Stimulated activated CD4-positive, alpha-beta T cell treated with anti-CD3 and anti-CD28 coated beads, Interleukin-2, amount 100 ng/mL, for 24 hours (primary cell): ENCODE data around the gene DNAJC12.
"Not testable (repeated sequence)": the region's sequence is repeated elsewhere in the genome, so short reads cannot be mapped to it uniquely, and the experiment has no call there.

Experiments used
- DNase-seq, 2 donors: peaks; one replicate each; pipeline ENCODE4 v3.0.0-alpha.2; 2020

Gene DNAJC12

DNA sequence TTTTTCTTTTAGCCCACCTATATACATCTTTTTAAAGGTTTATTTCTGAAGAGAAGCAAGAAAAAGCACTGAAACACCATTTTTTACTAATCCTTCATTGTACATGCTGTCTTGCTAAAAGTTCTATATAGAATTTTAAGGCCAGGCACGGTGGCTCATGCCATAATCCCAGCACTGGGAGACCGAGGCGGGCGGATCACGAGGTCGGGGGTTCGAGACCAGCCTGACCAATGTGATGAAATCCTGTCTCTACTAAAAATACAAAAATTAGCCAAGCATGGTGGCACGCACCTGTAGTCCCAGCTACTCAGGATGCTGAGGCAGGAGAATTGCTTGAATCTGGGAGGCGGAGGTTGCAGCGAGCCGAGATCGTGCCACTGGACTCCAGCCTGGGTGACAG is 1.5 kb upstream of the DNAJC12 start:
- DNase-seq, result not testable (repeated sequence)

DNA sequence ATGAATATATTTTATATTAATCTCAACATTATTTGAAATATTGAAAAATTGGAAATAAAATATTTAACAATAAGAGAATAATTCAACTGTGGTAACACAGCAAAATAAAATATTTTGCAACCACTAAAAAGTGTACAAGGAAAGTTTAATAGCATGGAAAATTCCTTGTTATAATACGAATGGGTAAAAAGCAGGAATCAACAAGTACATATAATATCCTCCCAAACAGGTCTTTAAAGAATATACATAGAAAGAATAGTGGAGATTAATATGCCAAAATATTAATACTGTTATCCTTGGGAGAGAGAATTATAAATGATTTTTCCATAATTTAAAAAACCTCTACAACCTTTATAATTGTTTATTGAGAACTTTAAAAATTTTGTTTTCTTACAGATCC is 1.0 kb downstream of the DNAJC12 start:
- DNase-seq, result no peak

DNA sequence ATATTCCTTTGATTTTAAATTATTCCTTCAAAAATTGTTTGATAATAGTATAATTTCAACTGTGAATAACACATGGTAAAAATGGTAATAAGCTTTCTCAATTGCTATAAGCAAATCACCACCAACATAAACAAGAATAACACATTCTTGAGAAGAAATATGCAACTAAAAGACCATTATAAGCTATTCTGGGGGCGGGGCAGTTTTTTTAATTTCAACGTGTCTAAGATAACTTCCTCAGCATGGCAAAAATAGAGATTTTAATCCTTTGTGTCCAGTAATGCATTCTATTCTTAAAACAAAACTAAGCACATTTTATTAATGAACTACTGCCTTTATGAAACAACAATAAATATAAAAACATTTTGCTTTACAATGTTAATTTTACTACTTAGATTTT is 1.5 kb downstream of the DNAJC12 start:
- DNase-seq, result no peak

DNA sequence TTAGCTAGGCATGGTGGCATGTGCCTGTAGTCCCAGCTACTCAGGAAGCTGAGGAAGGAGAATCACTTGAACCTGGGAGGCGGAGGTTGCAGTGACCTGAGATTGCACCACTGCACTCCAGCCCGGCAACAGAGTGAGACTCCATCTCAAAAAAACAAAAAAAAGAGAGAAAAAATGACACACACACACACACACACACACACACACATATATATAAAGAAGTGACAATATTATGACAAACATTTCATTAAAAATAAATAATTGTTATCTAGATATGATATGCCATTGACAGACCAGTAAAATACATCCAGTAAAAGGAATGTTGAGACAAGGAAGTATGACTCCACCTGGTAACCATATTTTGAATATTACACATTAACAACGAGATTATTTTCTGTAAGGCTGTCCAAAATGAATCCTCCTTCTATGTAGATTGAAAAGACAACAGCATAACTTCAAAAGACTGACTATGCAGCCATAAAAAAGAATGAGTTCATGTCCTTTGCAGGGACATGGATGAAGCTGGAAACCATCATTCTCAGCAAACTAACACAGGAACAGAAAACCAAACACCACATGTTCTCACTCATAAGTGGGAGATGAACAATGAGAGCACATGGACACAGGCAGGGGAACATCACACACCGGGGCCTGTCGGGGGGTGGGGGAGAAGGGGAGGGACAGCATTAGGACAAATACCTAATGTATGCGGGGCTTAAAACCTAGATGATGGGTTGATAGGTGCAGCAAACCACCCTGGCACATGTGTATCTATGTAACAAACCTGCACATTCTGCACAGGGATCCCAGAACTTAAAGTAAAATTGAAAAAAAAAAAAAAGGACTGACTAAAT is 2.2 kb downstream of the DNAJC12 start:
- not testable (repeated sequence) for DNase-seq

DNA sequence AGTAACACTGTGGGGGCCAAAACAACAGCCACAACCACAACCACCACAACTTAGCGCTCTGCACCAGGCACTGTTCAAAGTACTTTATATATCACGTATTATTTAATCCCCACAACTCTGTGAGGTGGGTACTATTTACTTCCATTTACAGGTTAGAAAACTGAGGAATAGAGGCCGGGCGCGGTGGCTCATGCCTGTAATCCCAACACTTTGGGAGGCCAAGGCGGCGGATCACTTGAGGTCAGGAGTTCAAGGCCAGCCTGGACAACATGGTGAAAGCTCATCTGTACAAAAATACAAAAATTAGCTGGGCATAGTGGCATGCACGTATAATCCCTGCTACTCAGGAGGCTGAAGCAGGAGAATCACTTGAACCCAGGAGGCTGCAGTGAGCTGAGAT is 3.6 kb downstream of the DNAJC12 start:
- no peak for DNase-seq

DNA sequence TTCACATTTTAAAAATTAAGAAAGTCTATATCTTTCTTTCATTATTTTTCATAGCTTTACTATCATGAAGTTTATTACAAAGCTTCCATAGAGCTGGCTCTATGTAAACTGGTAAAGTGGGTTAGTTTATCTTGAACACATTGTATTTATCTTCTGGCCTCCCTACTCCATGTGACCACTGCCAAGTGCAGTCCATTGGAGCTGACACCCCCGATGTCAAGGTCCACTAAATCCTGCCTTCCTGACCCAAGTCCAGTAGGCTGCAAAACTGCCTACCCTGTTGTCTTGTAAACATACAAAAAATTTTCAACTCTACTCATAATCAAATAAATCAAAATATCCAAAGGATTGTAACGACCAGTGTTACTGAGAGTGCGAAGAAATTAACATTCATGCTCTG is 10.2 kb downstream of the DNAJC12 start:
- no peak for DNase-seq

DNA sequence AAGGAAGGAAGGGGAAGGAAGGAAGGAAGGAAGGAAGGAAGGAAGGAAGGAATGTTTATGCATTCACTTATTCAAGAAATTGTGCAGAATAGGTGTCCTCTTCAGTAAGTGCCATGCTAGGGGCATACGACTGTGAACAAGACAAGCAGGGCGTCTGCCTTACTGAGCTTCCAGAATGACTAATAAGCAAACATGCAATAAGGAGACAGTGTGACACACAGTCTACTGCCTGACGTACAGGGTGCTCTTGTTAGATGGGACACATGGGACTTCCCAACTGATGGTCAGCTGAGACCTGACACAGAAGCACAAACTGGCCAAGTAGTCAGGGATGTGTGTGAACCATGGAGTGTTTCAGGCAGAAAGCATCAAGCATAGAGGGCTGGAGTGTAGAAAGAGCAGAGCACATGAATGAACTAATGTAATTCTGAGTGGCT is 18.2 kb downstream of the DNAJC12 start:
- no peak for DNase-seq

DNA sequence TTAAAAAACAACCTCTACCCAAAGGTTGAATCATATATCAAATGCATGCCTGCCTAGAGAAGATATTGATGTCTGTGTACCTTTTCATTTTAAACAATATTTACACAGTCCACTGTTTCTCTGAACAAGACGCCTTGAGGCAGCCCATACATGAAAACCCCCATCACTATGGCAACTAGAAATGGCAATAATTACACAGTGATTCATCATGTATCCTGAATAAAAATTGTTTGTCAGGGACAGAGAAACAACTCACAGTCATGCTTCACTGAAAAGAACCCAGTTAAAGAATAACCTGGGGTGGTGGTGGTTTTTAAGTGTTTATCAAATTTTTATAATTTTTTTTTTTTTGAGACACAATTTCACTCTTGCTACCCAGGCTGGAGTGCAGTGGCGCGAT is 19.7 kb downstream of the DNAJC12 start:
- DNase-seq, result no peak

DNA sequence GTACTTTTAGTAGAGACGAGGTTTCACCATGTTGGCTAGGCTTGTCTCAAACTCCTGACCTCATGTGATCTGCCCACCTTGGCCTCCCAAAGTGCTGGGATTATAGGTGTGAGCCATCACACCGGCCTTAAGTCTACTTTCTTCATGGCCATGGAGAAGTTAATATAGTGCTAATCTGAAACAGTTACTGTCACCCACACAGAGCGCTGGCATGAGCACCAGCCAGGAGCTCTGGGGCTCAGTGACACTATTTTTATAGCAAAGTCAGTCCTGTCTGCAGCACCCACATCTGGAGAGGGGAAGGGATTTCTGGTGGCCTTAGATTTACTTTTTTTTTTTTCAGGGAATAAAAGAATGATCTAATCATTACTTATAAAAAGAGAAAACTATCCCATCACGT is 21.3 kb downstream of the DNAJC12 start:
- no peak for DNase-seq

DNA sequence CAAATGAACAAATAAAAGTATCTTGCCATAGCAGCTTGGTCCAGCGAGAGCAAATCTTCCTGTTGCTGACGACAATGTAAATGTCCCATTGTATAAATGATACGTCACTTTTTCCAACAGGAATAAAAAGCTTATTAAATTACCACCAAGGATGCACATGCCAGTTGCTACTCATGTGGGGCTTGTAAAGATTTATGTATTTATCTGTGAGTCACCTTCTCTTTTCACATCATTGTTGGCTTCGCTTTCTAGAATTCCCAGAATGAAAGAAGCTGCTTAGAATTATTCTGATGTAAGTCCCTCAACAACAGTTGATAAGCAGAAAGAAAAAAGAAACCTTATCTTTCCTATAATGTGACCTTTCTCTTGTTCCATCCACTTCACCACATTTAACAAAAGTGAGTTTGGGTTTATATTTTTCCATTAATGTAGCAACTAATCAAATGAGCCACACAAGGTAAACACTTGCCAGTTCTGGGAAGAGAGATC is 22.4 kb downstream of the DNAJC12 start:
- DNase-seq, result no peak

DNA sequence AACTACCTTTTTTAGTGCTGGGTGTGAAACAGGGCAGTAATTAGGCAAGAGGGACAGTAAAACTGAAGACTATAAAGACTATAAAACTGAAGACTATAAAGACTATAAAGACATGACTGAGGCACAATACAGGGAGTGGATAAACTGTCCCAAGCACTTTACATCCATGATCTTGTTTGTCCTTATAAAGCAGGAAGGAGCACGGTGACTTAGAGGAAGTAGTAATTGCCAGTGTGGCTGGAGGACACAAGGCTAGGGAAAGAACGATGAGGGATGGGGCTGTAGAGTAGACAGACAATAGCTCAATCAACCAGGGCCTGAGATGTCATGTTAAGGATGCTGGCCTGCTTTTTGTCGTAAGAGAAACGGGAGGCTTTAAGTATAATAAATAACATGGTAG is 26.0 kb downstream of the DNAJC12 start:
- DNase-seq, result no peak

DNA sequence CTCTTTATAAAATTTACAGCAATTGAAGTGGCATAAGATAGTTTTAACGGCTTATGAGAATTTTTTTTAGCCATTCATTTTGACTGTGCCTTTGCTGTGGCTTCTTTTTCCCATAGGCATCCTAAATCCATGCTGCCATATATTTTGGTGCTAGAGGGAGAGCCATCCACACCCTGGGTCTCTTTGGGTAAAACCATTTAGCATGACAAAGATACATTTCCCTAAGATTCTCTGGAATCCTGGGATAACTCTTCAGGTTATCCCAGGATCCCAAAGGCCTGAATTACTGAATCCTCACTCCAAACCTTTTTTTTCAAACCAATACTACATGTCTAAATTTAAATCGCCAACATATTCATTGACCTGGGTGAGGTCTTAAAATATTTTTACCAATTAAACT is 28.9 kb downstream of the DNAJC12 start:
- DNase-seq, result no peak

DNA sequence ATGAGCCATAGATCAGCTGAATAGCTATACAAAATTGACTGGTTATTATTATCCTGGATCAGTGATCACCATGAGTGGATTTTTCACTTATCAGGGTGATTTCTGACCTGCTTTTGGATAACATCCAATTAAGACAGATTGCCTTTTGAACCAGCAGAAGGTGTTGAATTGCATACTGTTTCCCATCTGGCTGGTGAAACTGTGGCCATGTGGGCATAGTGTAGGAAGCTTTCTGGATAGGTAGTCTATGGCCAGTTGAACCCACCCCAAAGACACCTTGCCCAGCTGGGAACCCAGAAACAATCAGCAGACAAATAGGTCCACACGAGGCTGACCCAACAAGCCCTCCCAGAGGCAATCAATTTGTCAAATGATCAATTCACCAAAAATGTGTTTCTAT is 29.3 kb downstream of the DNAJC12 start:
- no peak for DNase-seq

DNA sequence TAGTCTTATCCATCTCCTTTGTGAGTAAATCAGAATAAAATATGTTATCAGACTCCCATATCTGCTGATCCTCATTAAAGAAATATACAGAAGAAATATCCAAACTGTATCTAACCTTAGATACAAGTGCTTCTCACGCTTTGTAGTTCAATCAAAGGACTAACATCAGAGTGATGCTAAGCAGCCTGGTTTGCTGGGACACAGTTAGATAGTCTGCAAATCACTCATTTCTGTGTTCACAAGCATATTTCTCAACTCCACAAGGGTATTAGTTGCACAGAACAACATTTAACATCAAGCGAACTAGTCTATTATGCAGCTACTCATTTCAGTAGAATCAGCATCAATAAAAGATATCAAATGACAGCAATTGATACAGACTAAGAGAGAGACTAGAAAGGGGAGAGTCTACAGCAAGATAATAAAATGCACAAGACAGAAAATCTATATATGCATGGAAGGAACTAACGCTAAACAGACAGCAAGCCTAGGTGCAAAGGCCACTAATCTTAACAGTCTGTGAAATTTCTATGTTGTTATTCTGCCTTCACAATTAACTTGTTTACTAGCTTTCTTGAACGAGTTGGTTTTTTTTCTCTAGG is 30.0 kb downstream of the DNAJC12 start:
- DNase-seq, result no peak

DNA sequence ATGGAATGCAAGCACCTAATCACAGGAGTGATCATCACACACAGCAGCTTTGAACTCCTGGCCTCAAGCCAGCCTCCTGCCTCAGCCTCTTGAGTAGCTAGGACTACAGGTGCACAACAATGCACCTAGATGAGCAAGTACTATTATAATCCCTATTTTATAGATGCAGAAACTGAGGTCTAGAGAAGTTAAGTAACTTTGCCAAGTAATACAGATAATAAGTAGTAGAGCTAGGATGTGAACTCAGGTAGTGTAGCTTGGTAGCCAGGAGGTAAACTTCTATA is 33.7 kb downstream of the DNAJC12 start:
- no peak for DNase-seq

DNA sequence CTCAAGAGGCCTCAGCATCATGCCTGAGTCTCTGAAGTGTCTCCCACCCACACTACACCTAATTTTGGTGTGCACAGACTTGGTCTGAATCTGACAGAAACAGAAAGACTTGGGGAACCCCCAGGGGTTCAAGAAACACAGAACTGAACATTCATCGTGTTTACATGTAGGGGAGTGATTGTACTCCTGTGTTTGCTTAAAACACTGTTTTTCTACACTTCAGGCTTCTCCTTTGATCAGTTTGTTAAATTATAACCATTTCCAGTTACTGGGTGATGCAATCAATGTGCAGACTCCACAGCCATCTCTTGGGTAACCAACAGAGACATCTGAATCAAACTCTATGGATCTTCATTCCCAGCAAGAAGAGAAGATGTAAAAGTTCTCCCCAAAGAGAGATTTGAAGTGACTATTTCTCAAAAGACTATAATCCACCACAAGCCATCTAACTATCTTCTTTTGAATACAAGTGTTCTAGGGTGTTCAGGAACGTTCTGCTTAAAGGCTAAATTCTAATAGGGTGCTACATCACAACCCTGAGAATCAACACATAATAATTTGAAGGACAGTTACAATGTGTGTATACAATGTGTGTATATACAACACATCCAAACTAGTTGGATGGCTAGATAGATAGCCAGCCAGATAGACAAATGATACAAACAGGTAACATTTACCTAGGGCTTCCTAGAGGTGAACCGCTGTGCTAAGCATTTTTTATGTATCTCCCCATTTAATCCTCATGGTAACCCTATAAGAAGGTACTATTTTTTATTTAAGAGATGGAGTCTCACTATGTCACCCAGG is 34.2 kb downstream of the DNAJC12 start:
- DNase-seq, result no peak

DNA sequence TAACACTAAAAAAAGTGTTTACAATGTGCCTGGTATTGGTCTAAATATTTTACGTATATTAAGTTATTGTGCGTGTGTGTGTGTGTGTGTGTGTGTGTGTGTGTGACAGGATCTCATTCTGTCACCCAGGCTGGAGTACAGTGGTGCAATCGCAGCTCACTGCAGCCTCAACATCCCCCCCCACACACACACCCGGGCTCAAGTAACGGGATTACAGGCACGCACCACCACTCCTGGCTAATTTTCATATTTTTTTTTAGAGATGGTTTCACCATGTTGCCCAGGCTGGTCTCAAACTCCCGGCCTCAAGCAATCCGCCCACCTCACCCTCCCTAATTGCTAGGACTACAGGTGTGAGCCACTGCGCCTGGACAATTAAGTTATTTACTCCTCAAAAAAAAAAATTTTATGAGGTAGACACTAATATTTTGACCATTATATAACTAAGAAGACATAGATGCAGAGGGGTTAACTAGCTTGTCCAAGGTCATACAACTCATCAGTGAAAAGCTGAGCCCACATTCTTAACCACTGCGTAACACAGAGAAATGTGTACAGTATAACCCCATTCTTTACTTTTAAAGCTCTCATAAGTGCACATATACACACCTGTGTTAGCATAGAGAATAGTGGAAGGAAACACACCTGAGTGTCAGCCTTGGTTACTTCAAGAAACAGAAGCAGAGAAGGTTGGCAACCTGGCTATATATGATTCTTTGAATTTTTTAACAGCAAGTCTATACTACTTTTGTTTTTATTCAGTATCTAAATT is 35.0 kb downstream of the DNAJC12 start:
- DNase-seq, result no peak

DNA sequence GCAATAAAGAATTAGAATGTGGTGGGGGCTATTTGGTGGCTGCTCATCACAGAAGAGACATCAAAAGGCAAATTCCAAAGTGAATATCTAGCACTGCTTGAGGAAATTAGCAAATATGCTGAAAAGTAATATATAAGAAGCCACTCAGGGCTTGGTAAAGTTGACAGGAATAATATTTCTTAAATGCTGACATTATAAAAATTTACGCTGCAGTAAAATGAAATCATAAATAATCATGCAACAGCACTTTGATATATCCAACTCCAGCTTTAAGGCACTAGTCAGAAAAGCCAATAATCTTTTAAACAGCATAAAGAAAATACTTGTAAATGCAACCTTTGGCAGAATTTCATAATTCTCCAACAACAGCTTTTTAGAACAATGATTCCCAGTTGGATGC is 36.9 kb downstream of the DNAJC12 start:
- no peak for DNase-seq

DNA sequence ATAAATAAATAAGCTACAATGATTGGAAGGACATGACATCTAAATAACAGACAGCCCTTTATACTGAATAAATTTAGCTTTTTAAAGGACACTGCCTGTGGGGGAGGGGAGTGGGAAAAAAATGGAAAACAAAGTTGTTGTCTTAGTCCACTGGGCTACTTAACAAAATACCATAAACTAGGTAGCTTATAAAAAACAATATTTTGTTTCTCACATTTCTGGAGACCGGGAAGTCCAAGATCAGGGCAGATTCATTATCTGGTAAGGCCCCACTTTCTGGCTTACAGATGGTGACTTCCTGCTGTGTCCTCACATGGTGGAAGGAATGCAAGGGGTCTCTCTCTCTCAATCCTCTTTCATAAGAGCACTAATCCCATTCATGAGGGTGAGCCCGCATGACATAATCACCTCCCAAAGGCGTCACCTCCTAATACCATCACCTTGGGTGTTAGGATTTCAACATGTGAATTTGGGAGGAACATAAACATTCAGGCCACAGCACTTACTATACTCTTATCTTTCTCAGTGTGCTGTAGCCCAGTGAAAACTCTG is 43.0 kb downstream of the DNAJC12 start:
- no peak for DNase-seq

DNA sequence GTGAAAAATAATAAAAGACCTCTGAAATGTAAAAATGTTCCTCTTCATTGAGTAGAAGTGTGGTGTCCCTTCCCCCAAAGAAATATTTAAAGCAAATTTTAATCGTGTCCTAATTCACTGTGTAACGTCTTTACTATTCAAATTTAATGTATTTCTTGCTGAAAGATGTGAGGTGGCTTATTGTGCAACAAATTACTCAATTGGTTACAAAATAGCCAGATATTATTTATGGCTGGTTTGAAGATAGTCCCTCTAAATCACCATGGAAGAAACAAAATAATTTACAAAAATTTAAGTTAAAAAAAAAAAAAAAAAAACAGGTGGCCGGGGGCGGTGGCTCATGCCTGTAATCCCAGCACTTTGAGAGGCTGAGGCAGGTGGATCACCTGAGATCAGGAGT is 43.7 kb downstream of the DNAJC12 start:
- no peak for DNase-seq

DNA sequence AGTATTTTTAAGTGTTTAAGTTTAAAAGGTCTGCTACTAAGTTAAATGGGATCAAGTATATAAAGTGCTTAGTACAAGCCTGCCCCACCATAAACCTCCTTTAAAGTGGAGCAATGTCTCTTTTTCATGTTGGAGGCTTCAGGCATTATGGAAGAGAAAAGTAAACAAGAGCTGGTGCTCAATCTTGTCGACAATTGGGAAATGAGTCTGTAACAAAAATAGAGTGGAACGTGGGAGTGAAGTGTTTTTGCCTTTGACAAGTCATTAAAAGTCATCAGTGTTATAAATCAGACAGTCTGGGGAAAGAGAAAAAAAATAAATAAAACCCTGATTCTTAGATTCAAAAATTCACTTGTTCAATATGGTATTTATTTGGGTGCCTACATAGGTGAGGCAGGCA is 44.7 kb downstream of the DNAJC12 start:
- DNase-seq, result no peak

DNA sequence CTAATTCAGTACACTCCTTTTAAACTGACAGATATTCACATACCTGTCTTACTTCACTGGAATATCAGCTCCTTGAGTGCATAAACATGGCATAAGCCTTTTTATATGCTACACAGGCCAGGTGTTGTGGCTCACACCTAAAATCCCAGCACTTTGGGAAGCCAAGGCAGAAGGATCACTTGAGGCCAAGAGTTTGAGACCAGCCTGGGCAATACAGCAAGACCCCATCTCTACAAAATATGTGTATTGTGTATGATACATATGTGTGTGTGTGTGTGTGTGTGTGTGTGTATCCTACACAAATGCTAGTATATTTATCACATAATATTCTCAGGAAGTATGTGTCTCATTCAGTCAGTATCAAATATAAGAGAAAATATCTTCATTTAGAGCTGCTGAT is 45.3 kb downstream of the DNAJC12 start:
- DNase-seq, result no peak
